ENCODE data around the gene STXBP1. TPM values are rescaled to one million over a fixed set of nuclear protein-coding genes. Genes with fewer than 3 reads are reported as not detected.

The STXBP1 gene
- total and polyA plus RNA-seq, 9 of the 15 experiments (the other 6 are each of a cell fraction or from before 2014, with no cell fraction given), result 4.6 to 35.1 (median 9.7) TPM

DNA sequence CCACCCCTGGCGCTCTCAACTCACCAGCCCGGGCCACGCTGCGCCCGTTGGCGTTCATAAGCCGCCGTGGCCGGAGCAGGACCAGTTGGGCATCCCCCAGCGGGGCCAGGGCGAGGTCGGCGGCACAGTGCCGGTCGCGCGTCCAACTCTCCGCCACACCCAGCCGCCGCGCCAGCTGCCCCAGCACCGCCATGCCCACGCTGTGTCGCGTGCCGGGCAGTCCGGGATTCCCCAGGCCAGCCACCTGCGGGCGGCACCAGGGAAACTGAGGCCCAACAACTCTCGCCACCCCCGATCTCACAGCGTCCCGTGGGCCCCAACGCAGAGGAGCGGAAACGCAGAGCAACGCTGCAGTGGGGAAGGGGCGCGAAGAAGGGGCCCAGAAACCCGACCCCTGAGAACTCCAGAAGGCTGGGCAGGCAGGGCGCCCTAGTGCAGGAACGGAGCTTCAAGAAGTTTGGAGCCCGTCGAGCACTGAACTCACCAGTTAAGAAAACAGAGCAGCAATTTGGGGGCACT, 102.9 kb downstream of the STXBP1 start (continued):
- TF ChIP-seq HMGXB4 (CRISPR knock-in tag; IDR thresholded peaks at IDR 0.05) (peak; percentile 41; the same call in 1 of the 2 replicates), ZBTB5 (IDR thresholded peaks at IDR 0.05) (no peak), PYGO2 (tag; IDR thresholded peaks at IDR 0.05) (no peak), SIRT6 (IDR thresholded peaks at IDR 0.05; ENCODE audit: low read depth, low read length) (no peak), TEAD2 (tag; IDR thresholded peaks at IDR 0.05) (no peak), ZBTB17 (CRISPR knock-in tag; IDR thresholded peaks at IDR 0.05) (no peak), SREBF1 (IDR thresholded peaks at IDR 0.05; ENCODE audit: borderline replicate concordance, low read depth, low read length) (no peak), ZNF395 (CRISPR knock-in tag; IDR thresholded peaks at IDR 0.05) (peak; percentile 23; the same call in 1 of the 2 replicates), CBFB (CRISPR knock-in tag; IDR thresholded peaks at IDR 0.05) (no peak), SREBF2 (CRISPR knock-in tag; IDR thresholded peaks at IDR 0.05) (no peak), PHF21A (IDR thresholded peaks at IDR 0.05; ENCODE audit: borderline replicate concordance, low read depth) (no peak)
- TF ChIP-seq, protein P1, sequence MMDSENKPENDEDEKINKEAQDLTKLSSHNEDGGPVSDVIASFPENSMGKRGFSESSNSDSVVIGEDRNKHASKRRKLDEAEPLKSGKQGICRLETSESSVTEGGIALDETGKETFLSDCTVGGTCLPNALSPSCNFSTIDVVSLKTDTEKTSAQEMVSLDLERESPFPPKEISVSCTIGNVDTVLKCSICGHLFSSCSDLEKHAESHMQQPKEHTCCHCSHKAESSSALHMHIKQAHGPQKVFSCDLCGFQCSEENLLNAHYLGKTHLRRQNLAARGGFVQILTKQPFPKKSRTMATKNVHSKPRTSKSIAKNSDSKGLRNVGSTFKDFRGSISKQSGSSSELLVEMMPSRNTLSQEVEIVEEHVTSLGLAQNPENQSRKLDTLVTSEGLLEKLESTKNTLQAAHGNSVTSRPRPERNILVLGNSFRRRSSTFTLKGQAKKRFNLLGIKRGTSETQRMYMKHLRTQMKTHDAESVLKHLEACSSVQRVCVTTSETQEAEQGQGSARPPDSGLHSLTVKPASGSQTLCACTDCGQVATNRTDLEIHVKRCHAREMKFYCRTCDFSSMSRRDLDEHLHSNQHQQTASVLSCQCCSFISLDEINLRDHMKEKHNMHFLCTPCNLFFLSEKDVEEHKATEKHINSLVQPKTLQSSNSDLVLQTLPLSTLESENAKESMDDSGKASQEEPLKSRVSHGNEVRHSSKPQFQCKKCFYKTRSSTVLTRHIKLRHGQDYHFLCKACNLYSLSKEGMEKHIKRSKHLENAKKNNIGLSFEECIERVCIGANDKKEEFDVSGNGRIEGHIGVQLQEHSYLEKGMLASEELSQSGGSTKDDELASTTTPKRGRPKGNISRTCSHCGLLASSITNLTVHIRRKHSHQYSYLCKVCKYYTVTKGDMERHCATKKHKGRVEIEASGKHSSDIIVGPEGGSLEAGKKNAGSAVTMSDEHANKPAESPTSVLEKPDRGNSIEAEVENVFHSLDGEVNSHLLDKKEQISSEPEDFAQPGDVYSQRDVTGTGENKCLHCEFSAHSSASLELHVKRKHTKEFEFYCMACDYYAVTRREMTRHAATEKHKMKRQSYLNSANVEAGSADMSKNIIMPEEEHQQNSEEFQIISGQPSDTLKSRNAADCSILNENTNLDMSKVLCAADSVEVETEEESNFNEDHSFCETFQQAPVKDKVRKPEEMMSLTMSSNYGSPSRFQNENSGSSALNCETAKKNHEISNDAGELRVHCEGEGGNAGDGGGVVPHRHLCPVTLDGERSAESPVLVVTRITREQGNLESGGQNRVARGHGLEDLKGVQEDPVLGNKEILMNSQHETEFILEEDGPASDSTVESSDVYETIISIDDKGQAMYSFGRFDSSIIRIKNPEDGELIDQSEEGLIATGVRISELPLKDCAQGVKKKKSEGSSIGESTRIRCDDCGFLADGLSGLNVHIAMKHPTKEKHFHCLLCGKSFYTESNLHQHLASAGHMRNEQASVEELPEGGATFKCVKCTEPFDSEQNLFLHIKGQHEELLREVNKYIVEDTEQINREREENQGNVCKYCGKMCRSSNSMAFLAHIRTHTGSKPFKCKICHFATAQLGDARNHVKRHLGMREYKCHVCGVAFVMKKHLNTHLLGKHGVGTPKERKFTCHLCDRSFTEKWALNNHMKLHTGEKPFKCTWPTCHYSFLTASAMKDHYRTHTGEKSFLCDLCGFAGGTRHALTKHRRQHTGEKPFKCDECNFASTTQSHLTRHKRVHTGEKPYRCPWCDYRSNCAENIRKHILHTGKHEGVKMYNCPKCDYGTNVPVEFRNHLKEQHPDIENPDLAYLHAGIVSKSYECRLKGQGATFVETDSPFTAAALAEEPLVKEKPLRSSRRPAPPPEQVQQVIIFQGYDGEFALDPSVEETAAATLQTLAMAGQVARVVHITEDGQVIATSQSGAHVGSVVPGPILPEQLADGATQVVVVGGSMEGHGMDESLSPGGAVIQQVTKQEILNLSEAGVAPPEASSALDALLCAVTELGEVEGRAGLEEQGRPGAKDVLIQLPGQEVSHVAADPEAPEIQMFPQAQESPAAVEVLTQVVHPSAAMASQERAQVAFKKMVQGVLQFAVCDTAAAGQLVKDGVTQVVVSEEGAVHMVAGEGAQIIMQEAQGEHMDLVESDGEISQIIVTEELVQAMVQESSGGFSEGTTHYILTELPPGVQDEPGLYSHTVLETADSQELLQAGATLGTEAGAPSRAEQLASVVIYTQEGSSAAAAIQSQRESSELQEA (IDR thresholded peaks at IDR 0.05; ENCODE audit: low read depth), result no peak

Data from K562 (cell line).